Karpas-422 (cell line): ENCODE measurements around the gene NTN1. TPM values are rescaled to one million over a fixed set of nuclear protein-coding genes. Genes with fewer than 3 reads are reported as not detected.

Experiments
- DNase-seq: peaks from one replicate; pipeline ENCODE4 v3.0.0-alpha.2; 2015
- H2AFZ ChIP-seq: fragments of 200-600 bp; sonication (generic); 2 replicates; pipeline ENCODE4 v1.6.1; 2014; ENCODE audit warnings: antibody characterized with exemption, low read length, mixed read lengths
- H3K27ac ChIP-seq: fragments of 200-600 bp; sonication (generic); 2 replicates; pipeline ENCODE4 v1.5.1; 2014; ENCODE audit warnings: mild to moderate bottlenecking, low read length, moderate library complexity
- H3K27me3 ChIP-seq: fragments of 200-600 bp; sonication (generic); 2 replicates; pipeline ENCODE4 v1.6.1; 2014; ENCODE audit warnings: low read length, mixed read lengths
- H3K36me3 ChIP-seq: fragments of 200-600 bp; sonication (generic); 2 replicates; pipeline ENCODE4 v1.6.1; 2014; ENCODE audit warnings: low read length, mixed read lengths; ENCODE audit not compliant: insufficient read depth
- H3K4me1 ChIP-seq: fragments of 200-600 bp; sonication (generic); 2 replicates; pipeline ENCODE4 v1.6.1; 2014; ENCODE audit warnings: mild to moderate bottlenecking, low read length, mixed read lengths
- H3K4me2 ChIP-seq: fragments of 200-600 bp; sonication (generic); 2 replicates; pipeline ENCODE4 v1.6.1; 2014; ENCODE audit warnings: low read length, low read depth, mild to moderate bottlenecking; ENCODE audit not compliant: poor library complexity, severe bottlenecking
- H3K4me3 ChIP-seq: fragments of 200-600 bp; sonication (generic); 2 replicates; pipeline ENCODE4 v1.5.1; 2014; ENCODE audit warnings: mild to moderate bottlenecking, antibody characterized with exemption, low read length, mixed read lengths
- H3K79me2 ChIP-seq: fragments of 200-600 bp; sonication (generic); 2 replicates; pipeline ENCODE4 v1.6.1; 2014; ENCODE audit warnings: mild to moderate bottlenecking, low read length, mixed read lengths
- H3K9ac ChIP-seq: fragments of 200-600 bp; sonication (generic); 2 replicates; pipeline ENCODE4 v1.6.0; 2014; ENCODE audit warnings: low read length
- H3K9me2 ChIP-seq: fragments of 200-600 bp; sonication (generic), shearing (Covaris generic); replicated peaks from 2 replicates; pipeline ENCODE4 v1.6.0; 2014; ENCODE audit warnings: mild to moderate bottlenecking, low read length, moderate library complexity; ENCODE audit not compliant: insufficient read depth
- H3K9me3 ChIP-seq: fragments of 300-700, 200-600 bp; sonication (generic); 2 replicates; pipeline ENCODE4 v1.6.1; 2014; ENCODE audit warnings: low read length, mixed read lengths
- H4K20me1 ChIP-seq: fragments of 200-600 bp; sonication (generic); 2 replicates; pipeline ENCODE4 v1.6.1; 2014; ENCODE audit warnings: mild to moderate bottlenecking, antibody characterized with exemption, low read length, low read depth; ENCODE audit not compliant: insufficient read depth
- total RNA-seq: library from RNA; depleted of rRNA; stranded (reverse); fragments of >200 nt; shearing (Covaris generic); gene quantifications from 2 replicates; pipeline ENCODE4 v1.2.3, GENCODE V29; 2014; ENCODE audit warnings: low replicate concordance

The NTN1 gene
- total RNA-seq, 1 experiment from 2014 or later: not detected

DNA sequence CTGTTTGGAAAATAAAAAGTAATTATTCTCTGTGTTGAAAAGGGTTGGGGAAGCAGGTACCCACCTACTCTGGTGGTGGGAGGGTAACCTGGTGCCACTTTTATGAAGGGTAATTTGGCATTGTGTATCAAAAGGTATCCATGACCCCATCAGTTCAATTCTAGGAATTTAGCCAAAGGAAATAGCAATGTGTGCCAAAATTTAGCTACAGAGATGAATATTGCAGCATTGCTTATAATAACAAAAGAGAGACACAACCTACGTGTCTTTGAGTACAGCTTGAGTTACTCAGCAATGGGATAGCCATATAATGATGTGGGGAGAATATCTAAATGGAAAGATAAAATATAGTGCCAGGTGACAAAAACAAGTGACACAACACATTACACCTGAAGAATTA, 170.7 kb downstream of the NTN1 start:
- H3K4me3 ChIP-seq: no peak overlapping the region
- no peaks in the 10 kb centered on the region for H3K9me3 ChIP-seq
- no peaks in the 10 kb centered on the region for H3K79me2 ChIP-seq
- H2AFZ ChIP-seq: no peak overlapping the region
- no peaks in the 10 kb centered on the region for H3K36me3 ChIP-seq
- H3K27ac ChIP-seq: no peak overlapping the region
- H3K9ac ChIP-seq: no peak overlapping the region
- no peaks in the 10 kb centered on the region for H3K4me1 ChIP-seq
- no peak for DNase-seq
- H3K4me2 ChIP-seq: no peak overlapping the region
- no peaks in the 10 kb centered on the region for H3K9me2 ChIP-seq
- H4K20me1 ChIP-seq: no peaks in the 10 kb centered on the region
- no peaks in the 10 kb centered on the region for H3K27me3 ChIP-seq

- H3K4me3 ChIP-seq: no peak overlapping the region
- no peaks in the 10 kb centered on the region for H4K20me1 ChIP-seq
- no peak overlapping the region for H3K4me2 ChIP-seq
- no peaks in the 10 kb centered on the region for H3K79me2 ChIP-seq
- no peak overlapping the region for H2AFZ ChIP-seq
- DNase-seq: no peak
- no peak overlapping the region for H3K9ac ChIP-seq
- no peaks in the 10 kb centered on the region for H3K27me3 ChIP-seq
- H3K9me3 ChIP-seq: no peaks in the 10 kb centered on the region
- H3K27ac ChIP-seq: no peak overlapping the region
- no peaks in the 10 kb centered on the region for H3K9me2 ChIP-seq
- no peaks in the 10 kb centered on the region for H3K4me1 ChIP-seq
- H3K36me3 ChIP-seq: no peaks in the 10 kb centered on the region
These were observed 174.1 kb downstream of the NTN1 start for GRCh38 chr17:9195411-9195810.

DNA sequence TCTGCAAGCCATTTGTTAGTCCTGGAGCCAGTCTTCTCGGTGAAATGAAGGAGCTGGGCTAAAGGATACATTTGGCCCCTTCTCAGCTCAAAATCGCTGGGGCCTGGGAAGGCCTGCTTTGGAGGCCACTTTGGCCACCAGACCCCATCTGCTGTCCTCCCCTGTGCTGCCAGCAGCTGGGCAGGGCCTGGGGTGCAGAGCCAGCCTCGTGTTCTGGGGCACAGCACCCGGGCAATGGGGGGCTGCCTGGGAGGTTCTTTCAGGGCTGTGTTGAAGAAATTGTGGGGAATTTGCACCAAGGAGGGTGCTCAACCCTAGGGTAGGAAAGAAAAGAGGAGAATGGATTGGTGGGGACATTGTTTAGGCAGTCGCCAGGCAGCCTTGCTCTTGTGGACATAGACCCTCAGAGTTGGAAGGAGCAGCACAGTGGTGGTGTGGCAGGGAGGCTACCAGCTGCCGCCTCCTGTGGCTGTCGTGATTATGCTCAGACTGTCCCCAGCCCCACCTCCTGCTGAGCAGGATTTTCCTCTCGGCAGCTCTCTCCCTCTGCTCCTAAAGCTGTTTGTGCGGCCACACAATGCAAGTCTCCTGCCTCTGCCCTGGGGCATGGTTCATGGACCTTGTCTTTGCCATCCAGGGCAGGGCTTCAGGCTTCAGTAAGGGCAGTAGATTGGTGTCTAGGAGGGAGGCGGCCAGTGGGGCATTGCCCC, 174.8 kb downstream of the NTN1 start:
- H3K9me3 ChIP-seq: no peaks in the 10 kb centered on the region
- no peaks in the 10 kb centered on the region for H3K4me1 ChIP-seq
- no peak for DNase-seq

GRCh38 chr17:9199571-9200551, 178.6 kb downstream of the NTN1 start:
- no peaks in the 10 kb centered on the region for H3K27me3 ChIP-seq
- H3K36me3 ChIP-seq: no peaks in the 10 kb centered on the region
- H4K20me1 ChIP-seq: no peaks in the 10 kb centered on the region
- H2AFZ ChIP-seq: no peak overlapping the region
- H3K4me2 ChIP-seq: no peak overlapping the region
- H3K4me1 ChIP-seq: no peaks in the 10 kb centered on the region
- no peaks in the 10 kb centered on the region for H3K9me3 ChIP-seq
- no peak for DNase-seq
- no peaks in the 10 kb centered on the region for H3K79me2 ChIP-seq
- no peak overlapping the region for H3K27ac ChIP-seq
- no peak overlapping the region for H3K9ac ChIP-seq
- no peak overlapping the region for H3K4me3 ChIP-seq
- no peaks in the 10 kb centered on the region for H3K9me2 ChIP-seq

More for the DNA sequence above, 174.8 kb downstream of the NTN1 start:
- H3K9ac ChIP-seq: no peak overlapping the region
- no peaks in the 10 kb centered on the region for H3K27me3 ChIP-seq
- no peak overlapping the region for H2AFZ ChIP-seq
- H3K36me3 ChIP-seq: no peaks in the 10 kb centered on the region
- H3K4me2 ChIP-seq: no peak overlapping the region
- H3K27ac ChIP-seq: no peak overlapping the region
- H3K9me2 ChIP-seq: no peaks in the 10 kb centered on the region
- no peaks in the 10 kb centered on the region for H4K20me1 ChIP-seq
- H3K79me2 ChIP-seq: no peaks in the 10 kb centered on the region
- no peak overlapping the region for H3K4me3 ChIP-seq

- H3K79me2 ChIP-seq: no peaks in the 10 kb centered on the region
- H3K4me2 ChIP-seq: no peak overlapping the region
- H4K20me1 ChIP-seq: no peaks in the 10 kb centered on the region
- no peaks in the 10 kb centered on the region for H3K9me3 ChIP-seq
- H3K27me3 ChIP-seq: no peaks in the 10 kb centered on the region
- H3K4me1 ChIP-seq: no peaks in the 10 kb centered on the region
- no peak overlapping the region for H2AFZ ChIP-seq
- no peak overlapping the region for H3K4me3 ChIP-seq
- no peak overlapping the region for H3K27ac ChIP-seq
- no peaks in the 10 kb centered on the region for H3K36me3 ChIP-seq
- H3K9me2 ChIP-seq: no peaks in the 10 kb centered on the region
- peak; percentile 48 for DNase-seq
- no peak overlapping the region for H3K9ac ChIP-seq
These were observed 179.5 kb downstream of the NTN1 start for GRCh38 chr17:9200699-9201359.

DNA sequence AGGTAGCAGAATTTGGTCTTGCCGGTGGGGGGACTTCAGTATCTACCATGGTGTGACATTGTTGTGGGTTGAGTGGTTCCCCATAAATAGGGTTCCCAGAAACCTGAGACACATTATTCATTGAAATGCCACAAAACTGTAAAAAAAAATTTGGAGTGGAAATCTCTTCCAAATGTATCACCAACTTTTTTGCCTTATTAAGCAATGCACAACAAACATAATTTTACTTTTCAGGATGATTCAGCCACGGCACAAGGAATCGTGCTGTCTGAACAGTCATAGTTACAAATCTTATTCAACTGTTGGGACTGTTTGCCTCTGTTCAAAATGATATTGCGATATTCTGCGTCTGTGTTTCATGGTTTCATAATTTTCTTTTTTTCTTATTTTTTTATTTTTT, 181.2 kb downstream of the NTN1 start:
- H3K27ac ChIP-seq: no peak overlapping the region
- H3K27me3 ChIP-seq: no peaks in the 10 kb centered on the region
- H3K9me2 ChIP-seq: no peaks in the 10 kb centered on the region
- no peaks in the 10 kb centered on the region for H3K4me1 ChIP-seq
- H3K9me3 ChIP-seq: no peaks in the 10 kb centered on the region
- H3K4me2 ChIP-seq: no peak overlapping the region
- H3K9ac ChIP-seq: no peak overlapping the region
- no peaks in the 10 kb centered on the region for H4K20me1 ChIP-seq
- H3K79me2 ChIP-seq: no peaks in the 10 kb centered on the region
- H2AFZ ChIP-seq: no peak overlapping the region
- no peak for DNase-seq
- H3K36me3 ChIP-seq: no peaks in the 10 kb centered on the region
- no peak overlapping the region for H3K4me3 ChIP-seq

DNA sequence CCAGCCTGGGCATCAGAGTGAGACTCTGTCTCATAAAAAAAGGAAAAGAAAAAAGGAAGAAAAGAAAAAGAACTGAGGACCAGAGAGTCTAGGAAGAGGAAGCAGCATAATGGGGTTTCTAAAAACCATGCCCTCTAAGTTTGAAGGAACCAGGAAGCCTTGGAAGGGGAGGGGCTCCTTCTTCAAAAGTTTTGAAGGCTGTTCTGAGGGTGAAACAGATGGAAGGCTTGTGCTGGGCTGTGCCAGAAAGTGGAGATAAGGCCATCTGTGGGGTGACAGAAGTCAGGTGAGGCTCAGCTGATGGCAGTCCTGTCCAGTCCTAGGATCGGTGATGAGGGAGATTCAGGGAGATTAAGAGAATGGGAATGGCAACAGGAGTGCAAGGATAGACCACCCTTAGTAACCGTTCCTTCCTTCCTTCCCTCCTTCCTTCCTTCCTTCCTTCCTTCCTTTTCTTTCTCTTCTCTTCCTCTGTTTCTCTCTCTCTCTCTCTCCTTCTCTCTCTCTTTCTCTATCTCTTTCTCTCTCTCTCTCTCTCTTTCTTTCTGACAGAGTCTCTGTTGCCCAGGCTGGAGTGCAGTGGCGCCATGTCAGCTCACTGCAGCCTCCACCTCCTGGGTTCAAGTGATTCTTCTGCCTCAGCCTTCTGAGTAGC, 182.6 kb downstream of the NTN1 start:
- H3K9me3 ChIP-seq: no peaks in the 10 kb centered on the region
- H3K4me3 ChIP-seq: no peak overlapping the region
- H3K36me3 ChIP-seq: no peaks in the 10 kb centered on the region
- no peak overlapping the region for H3K27ac ChIP-seq
- DNase-seq: no peak
- H4K20me1 ChIP-seq: no peaks in the 10 kb centered on the region
- no peak overlapping the region for H3K9ac ChIP-seq
- H2AFZ ChIP-seq: no peak overlapping the region
- H3K4me1 ChIP-seq: no peaks in the 10 kb centered on the region
- no peaks in the 10 kb centered on the region for H3K9me2 ChIP-seq
- H3K27me3 ChIP-seq: no peaks in the 10 kb centered on the region
- H3K79me2 ChIP-seq: no peaks in the 10 kb centered on the region
- no peak overlapping the region for H3K4me2 ChIP-seq
